ENCODE results near the gene TGFBR3L.
A peak's percentile ranks its signal among the peaks of the same experiment; 100 is the strongest.

The TGFBR3L gene

GRCh38 chr19:7944177-7944761 lies 29.6 kb downstream of the TGFBR3L start (continued):
- peak; percentile 75 for TF ChIP-seq ZNF513 (tag by site-specific recombination; IDR thresholded peaks at IDR 0.05)
- 0 out of 2 replicates have a peak, but pooled peaks have one; percentile 21 for TF ChIP-seq OVOL3 (tag by site-specific recombination; IDR thresholded peaks at IDR 0.05)
- no peak for TF ChIP-seq ZBTB26 (tag by site-specific recombination; optimal IDR thresholded peaks at IDR 0.05)
- 0 out of 2 replicates have a peak, but pooled peaks have one; percentile 44 for TF ChIP-seq ZSCAN23 (tag by site-specific recombination; IDR thresholded peaks at IDR 0.05)
- no peak; the same call in 1 of the 2 replicates for TF ChIP-seq ZNF610 (tag by site-specific recombination; IDR thresholded peaks at IDR 0.05; ENCODE audit: borderline replicate concordance)
- peak; percentile 86 for TF ChIP-seq ZNF654 (tag by site-specific recombination; IDR thresholded peaks at IDR 0.05; ENCODE audit: low read depth)
- peak; percentile 92 for TF ChIP-seq CTCF (tag by site-specific recombination; IDR thresholded peaks at IDR 0.05)
- peak; percentile 82 for TF ChIP-seq ZEB2 (tag by site-specific recombination; IDR thresholded peaks at IDR 0.05)
- TF ChIP-seq PRDM10 (tag by site-specific recombination; IDR thresholded peaks at IDR 0.05) = 0 out of 2 replicates have a peak, but pooled peaks have one; percentile 17
- TF ChIP-seq ZNF398 (tag by site-specific recombination; IDR thresholded peaks at IDR 0.05) = peak; percentile 26; the same call in 1 of the 2 replicates
- peak; percentile 59; the same call in 1 of the 2 replicates for TF ChIP-seq YY2 (tag by site-specific recombination; IDR thresholded peaks at IDR 0.05)
- TF ChIP-seq ZNF580 (tag by site-specific recombination; IDR thresholded peaks at IDR 0.05) = peak; percentile 66
- TF ChIP-seq ATF2 (tag by site-specific recombination; IDR thresholded peaks at IDR 0.05; ENCODE audit: low read depth) = 0 out of 2 replicates have a peak, but pooled peaks have one; percentile 36
- TF ChIP-seq PRDM1 (tag by site-specific recombination; IDR thresholded peaks at IDR 0.05) = no peak
- TF ChIP-seq ZFP69B (tag by site-specific recombination; IDR thresholded peaks at IDR 0.05) = peak; percentile 61; the same call in 1 of the 2 replicates
- peak; percentile 100 for TF ChIP-seq ZNF391 (tag by site-specific recombination; IDR thresholded peaks at IDR 0.05; ENCODE audit: borderline replicate concordance, low read depth)
- TF ChIP-seq ZNF24 (tag by site-specific recombination; IDR thresholded peaks at IDR 0.05) = 0 out of 2 replicates have a peak, but pooled peaks have one; percentile 17
- 0 out of 2 replicates have a peak, but pooled peaks have one; percentile 16 for TF ChIP-seq ZNF518A (tag by site-specific recombination; conservative IDR thresholded peaks at IDR 0.05; ENCODE audit: low read depth)
- TF ChIP-seq ZBTB6 (tag by site-specific recombination; IDR thresholded peaks at IDR 0.05) = peak; percentile 98
